T-helper 1 cell treated with Interleukin-12 subunit alpha and Interleukin-12 subunit beta and Interleukin-4 antibody, amounts not matched to agents 30 μg/mL and 1 μg/mL, for 36 hours (primary cell): Measurements from ENCODE around the gene KRTAP10-9.
"Not testable (repeated sequence)": the region's sequence is repeated elsewhere in the genome, so short reads cannot be mapped to it uniquely, and the experiment has no call there.

Source experiments
- H3K27ac Mint-ChIP-seq: one replicate; pipeline ENCODE4 v1.8.0; 2021; ENCODE audit warnings: mild to moderate bottlenecking, mixed read lengths
- H3K27me3 Mint-ChIP-seq: one replicate; pipeline ENCODE4 v1.8.0; 2021; ENCODE audit warnings: low read depth, mixed read lengths
- H3K36me3 Mint-ChIP-seq: one replicate; pipeline ENCODE4 v1.8.0; 2021; ENCODE audit warnings: low read depth, mixed read lengths
- H3K4me1 Mint-ChIP-seq: one replicate; pipeline ENCODE4 v1.8.0; 2021; ENCODE audit warnings: low read depth, mixed read lengths
- H3K4me3 Mint-ChIP-seq: one replicate; pipeline ENCODE4 v1.8.0; 2021; ENCODE audit warnings: mild to moderate bottlenecking, moderate library complexity, mixed read lengths
- H3K9me3 Mint-ChIP-seq: one replicate; pipeline ENCODE4 v1.8.0; 2021; ENCODE audit warnings: mixed read lengths

The KRTAP10-9 gene

DNA sequence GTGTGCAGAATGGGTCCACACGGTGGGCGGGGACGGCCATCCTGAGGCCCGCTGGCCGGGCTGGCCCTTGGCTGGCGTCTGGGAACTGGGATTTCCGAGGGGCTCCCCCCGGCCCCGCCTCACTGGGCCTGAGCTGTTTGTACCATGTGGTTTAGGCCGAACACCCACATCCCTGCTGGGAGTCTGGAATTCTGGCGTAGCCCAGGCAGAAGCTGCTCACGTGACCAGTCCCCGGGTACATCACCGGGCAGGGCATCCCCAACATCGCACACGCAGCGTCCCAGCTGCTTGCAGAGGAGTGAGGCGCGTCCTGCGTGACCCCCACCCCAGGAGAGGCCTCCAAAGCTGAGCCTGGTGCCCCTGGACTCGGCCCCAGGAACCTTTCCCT lies 24.4 kb upstream of the KRTAP10-9 start:
- H3K27me3 Mint-ChIP-seq = peaks cover 37% of the 10 kb centered on the region
- peaks cover 2% of the 10 kb centered on the region for H3K36me3 Mint-ChIP-seq

DNA sequence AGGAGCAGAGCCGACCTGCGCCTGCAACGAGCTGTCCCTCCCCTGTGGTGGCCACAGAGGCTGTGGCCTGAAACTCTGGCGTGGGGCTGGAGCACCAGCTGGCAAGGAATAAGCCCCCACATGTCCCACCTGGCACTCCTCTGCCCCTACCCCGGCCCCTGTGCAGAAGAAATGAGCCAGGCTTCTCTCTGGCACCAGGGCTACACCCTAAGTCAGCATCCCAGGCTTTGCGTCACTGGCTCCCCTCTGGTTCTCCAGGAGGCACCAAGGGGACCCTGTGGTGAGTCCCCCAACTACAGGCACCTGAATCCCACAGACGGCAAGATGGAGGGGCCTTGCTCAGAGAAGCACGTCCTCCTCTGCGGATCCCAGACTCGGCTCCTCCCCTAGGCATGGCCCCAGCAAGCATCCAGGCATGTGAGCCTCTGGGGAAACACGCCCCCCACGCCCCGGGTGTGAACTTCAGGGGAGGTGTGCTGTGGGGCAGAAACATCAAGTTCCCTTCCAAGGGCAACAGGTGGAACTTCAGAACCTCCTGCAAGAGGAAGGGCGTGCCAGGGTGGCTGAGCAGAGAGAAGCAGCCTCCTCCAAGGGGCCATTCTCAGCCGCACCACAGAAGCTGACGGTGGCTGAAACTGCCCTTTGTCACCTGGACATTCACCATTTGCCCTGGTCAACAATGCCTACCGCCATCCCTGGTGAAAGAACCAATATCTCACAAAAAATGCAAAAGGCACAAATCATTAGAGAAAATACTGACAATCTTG lies 23.6 kb upstream of the KRTAP10-9 start:
- Mint-ChIP-seq H3K27ac (no peak overlapping the region), H3K9me3 (peaks cover 28% of the 10 kb centered on the region), H3K4me3 (no peak overlapping the region), H3K4me1 (no peaks in the 10 kb centered on the region), H3K36me3 (peaks cover 2% of the 10 kb centered on the region), H3K27me3 (peaks cover 39% of the 10 kb centered on the region)

More for the DNA sequence above, 24.4 kb upstream of the KRTAP10-9 start:
- peaks cover 26% of the 10 kb centered on the region for H3K9me3 Mint-ChIP-seq
- H3K4me3 Mint-ChIP-seq = no peak overlapping the region
- no peak overlapping the region for H3K27ac Mint-ChIP-seq
- H3K4me1 Mint-ChIP-seq = no peaks in the 10 kb centered on the region

DNA sequence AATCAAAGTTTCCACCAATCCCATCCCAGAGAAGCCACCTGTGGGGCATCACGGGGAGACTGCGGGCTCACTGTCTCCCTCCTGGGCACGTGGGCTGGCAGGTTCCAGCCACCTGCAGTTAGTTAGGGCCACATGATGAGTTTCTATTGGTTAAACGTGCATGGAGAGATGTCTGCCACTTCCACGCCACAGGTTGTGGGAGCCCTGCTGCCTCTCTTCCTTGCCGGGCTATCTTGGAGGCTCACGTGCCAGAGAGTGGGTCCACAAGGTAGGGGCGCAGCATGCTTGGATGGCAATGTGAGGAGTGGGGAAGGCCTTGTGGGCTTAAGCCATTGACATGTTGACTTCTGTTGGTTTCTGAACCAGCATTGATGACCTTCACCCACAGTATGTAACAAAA lies 23.0 kb upstream of the KRTAP10-9 start:
- H3K4me3 Mint-ChIP-seq = no peak overlapping the region
- peaks cover 35% of the 10 kb centered on the region for H3K27me3 Mint-ChIP-seq
- no peak overlapping the region for H3K27ac Mint-ChIP-seq
- H3K9me3 Mint-ChIP-seq = peaks cover 27% of the 10 kb centered on the region
- H3K36me3 Mint-ChIP-seq = no peaks in the 10 kb centered on the region
- H3K4me1 Mint-ChIP-seq = no peaks in the 10 kb centered on the region

DNA sequence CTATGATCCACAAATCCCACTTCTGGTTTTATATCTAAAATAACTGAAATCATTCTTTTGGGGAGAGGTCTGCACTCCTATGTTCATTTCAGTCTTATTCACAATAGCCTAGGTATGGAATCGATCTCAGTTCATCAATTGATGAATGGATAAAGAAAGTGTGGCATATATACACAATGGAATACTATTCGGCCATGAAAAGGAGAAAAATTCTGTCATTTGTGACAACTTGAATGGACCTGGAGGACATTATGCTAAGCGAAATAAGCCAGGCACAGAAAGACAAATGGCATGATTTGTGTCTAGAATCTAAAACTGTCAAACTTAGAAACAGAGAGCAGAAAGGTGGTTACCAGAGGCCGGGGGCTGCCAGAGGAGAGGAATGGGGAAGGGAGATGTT lies 20.4 kb upstream of the KRTAP10-9 start:
- H3K4me1 Mint-ChIP-seq = no peaks in the 10 kb centered on the region
- no peak overlapping the region for H3K27ac Mint-ChIP-seq
- no peak overlapping the region for H3K4me3 Mint-ChIP-seq
- peaks cover 53% of the 10 kb centered on the region for H3K9me3 Mint-ChIP-seq
- peaks cover 34% of the 10 kb centered on the region for H3K27me3 Mint-ChIP-seq
- peaks cover 7% of the 10 kb centered on the region for H3K36me3 Mint-ChIP-seq

DNA sequence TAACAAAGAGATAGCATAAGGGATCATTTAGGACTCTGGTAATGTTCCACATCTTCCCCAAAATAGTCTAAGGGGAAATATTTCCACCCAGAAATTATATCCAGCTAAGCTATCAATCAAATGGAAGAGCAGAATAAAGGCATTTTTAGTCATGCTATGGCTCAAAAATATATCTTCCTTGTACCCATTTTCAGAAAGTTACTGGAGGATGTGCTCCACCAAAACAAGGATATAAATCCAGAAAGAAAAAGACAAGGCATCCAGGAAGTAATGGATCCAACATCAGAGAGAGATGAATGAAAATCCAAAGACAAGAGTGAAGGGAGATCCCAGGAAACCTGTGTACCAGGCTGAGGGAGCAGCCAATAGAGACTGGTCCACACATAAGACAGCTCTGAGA lies 17.7 kb upstream of the KRTAP10-9 start:
- Mint-ChIP-seq H3K4me3 (no peak overlapping the region), H3K27me3 (peaks cover 29% of the 10 kb centered on the region), H3K4me1 (no peaks in the 10 kb centered on the region), H3K9me3 (peaks cover 53% of the 10 kb centered on the region), H3K27ac (no peak overlapping the region), H3K36me3 (peaks cover 8% of the 10 kb centered on the region)

DNA sequence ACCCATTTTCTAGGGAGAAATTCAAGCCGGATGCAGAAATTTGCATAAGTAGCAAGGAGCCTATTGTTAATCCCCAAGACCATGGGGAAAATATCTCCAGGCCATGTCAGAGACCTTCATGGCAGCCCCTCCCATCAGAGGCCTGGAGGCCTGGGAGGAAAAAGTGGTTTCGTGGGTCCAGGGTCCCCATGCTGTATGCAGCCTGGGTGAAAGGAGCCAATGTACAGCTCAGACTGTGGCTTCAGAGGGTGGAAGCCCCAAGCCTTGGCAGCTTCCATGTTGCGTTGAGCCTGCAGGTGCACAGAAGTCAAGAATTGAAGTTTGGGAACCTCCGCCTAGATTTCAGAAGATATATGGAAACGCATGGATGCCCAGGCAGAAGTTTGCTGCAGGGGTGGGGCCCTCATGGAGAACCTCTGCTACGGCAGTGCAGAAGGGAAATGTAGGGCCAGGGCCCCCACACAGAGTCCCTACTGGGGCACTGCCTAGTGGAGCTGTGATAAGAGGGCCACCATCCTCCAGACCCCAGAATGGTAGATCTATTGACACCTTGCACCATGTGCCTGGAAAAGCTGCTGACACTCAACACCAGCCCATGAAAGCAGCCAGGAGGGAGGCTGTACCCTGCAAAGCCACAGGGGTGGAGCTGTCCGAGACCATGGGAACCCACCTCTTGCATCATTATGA lies 16.6 kb upstream of the KRTAP10-9 start:
- Mint-ChIP-seq H3K27me3 (peaks cover 18% of the 10 kb centered on the region), H3K9me3 (peaks cover 44% of the 10 kb centered on the region)
- not testable (repeated sequence) for H3K36me3 Mint-ChIP-seq

DNA sequence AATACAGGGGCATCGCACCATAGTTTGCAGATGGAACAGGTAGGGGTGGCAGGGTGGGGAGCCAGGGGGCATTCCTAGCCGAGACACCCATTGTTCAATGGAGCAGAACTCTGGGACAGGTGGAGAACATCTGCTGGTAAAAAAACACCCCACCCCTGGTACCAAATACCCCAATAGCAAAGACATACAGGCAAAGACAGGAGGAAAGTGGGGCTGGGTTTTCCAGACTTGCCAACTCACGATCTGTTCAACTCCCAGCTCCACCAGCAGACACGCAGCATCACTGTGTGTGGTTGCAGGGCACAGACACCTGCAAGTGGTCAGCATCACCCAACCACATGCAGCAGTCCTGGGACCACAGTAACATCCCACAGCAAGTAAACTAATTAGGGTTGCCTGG lies 15.3 kb upstream of the KRTAP10-9 start:
- Mint-ChIP-seq H3K27me3 (peaks cover 10% of the 10 kb centered on the region), H3K4me1 (peaks cover 6% of the 10 kb centered on the region), H3K27ac (no peak overlapping the region), H3K4me3 (no peak overlapping the region), H3K36me3 (peaks cover 8% of the 10 kb centered on the region), H3K9me3 (peaks cover 35% of the 10 kb centered on the region)

More for the DNA sequence above, 16.6 kb upstream of the KRTAP10-9 start:
- H3K27ac Mint-ChIP-seq, H3K4me1 Mint-ChIP-seq, H3K4me3 Mint-ChIP-seq: not testable (repeated sequence)

DNA sequence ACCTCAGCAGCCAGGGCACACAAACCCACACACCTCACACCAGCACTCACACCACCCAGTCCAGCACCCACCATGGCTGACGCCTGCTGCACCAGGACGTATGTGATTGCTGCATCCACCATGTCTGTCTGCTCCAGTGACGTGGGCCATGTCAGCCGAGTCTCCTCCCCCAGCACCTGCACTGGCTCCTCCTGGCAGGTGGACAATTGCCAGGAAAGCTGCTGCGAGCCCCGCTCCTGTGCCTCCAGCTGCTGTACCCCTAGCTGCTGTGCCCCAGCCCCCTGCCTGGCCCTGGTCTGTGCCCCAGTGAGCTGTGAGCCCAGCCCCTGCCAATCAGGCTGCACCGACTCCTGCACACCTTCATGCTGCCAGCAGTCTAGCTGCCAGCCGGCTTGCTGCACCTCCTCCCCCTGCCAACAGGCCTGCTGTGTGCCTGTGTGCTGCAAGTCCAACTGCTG lies 14.8 kb upstream of the KRTAP10-9 start, which contains the start of gene KRTAP10-8:
Gene KRTAP10-8, plus strand, starts transcription at position 51 of the 458 bp plus-strand sequence. Its CDS starts 22 bp downstream, at position 73.
- no peak within 1 kb of the TSS for H3K4me3 Mint-ChIP-seq
- peak within 1 kb of the TSS; percentile 49 for H3K27ac Mint-ChIP-seq
- H3K9me3 Mint-ChIP-seq = peaks cover 34% of the 10 kb centered on the region
- peaks cover 8% of the 10 kb centered on the region for H3K36me3 Mint-ChIP-seq
- peaks cover 9% of the 10 kb centered on the region for H3K27me3 Mint-ChIP-seq
- H3K4me1 Mint-ChIP-seq = peaks cover 6% of the 10 kb centered on the region

DNA sequence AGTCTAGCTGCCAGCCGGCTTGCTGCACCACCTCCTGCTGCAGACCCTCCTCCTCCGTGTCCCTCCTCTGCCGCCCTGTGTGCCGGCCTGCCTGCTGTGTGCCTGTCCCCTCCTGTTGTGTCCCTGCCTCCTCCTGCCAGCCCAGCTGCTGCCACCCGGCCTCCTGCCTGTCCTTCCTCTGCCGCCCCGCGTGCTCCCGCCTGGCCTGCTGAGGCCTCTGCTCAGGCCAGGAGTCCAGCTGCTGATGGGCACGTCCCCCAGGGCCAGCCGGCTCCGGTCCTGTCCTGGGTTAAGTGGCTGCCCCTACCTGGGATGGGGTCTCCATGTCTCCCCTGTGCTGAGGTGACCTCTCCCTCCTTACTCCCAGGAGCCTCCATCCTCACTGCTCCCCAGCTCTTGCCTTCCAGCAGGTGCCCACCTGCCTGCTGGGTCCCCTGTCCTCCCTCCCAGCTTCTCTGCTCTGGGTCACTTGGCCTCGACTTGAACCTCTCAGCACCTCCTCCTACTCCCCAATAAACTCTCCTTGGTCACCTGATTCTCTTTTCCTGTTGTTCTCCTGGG lies 14.1 kb upstream of the KRTAP10-9 start:
- Mint-ChIP-seq H3K36me3 (peaks cover 8% of the 10 kb centered on the region), H3K27ac (peak overlapping the region; percentile 49)

DNA sequence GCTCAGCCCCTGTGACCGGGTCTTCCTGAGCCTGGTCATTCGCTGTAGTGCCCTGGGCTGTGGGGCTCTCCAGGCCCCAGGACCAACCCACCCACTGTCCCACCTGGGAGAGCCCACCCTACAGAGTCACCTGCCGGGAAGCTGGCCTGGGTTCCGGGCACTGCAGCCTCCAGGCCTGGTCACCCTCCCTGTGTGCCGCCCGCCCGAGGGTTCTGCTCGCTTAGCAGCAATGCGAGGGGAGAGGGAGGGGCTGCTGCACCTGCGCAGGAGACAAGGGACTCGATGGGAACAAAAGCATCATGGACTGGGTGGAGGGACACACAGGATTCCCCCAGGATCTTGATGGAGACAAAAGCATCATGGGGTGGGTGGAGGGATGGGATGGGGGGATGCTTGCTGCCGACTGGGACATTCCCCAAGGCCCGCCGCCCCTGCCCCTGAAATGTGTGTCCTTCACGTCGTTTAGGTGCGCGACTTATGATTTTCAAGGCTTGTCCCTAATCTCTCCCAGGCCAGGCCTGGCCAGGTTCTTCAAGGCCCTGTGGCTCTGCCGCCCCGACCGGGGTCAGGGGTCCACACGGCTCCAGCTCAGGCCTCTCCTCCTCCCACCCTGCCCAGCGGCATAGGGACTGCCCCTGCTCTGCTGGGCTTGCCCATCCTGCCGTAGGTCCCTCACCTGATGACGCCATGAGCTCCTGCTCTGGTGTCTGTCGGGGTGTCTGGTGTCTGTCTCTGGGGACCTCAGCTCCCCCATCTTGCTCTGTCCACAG lies 13.3 kb upstream of the KRTAP10-9 start:
- Mint-ChIP-seq H3K27me3 (no peaks in the 10 kb centered on the region), H3K4me1 (peaks cover 11% of the 10 kb centered on the region), H3K27ac (no peak overlapping the region), H3K4me3 (no peak overlapping the region), H3K9me3 (peaks cover 35% of the 10 kb centered on the region), H3K36me3 (peaks cover 11% of the 10 kb centered on the region)

More for the DNA sequence above, 14.1 kb upstream of the KRTAP10-9 start:
- Mint-ChIP-seq H3K27me3 (peaks cover 7% of the 10 kb centered on the region), H3K4me1 (peaks cover 6% of the 10 kb centered on the region), H3K9me3 (peaks cover 34% of the 10 kb centered on the region), H3K4me3 (no peak overlapping the region)

DNA sequence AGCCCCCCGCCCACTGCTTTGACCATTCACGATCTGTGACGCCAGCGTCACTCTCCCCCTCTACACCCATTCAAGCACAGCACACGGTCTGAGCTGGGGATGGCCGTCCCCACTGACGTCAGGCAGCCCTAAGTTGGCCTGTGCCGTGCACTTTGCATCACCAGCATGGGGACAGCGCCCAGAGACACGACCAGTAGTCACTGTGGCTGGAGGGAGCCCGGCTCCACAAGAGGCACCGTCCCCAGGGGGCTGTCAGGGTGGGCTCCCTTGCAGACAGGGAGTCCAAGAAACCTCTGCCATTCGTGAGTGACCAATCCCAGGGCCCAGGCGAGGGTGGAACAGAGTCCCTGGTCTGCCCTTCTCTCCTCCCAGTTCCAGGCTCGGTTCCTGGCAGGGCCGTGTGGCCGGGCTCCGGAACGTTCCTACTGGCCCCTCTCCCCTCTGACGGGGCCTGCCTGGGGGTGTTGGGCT lies 12.7 kb upstream of the KRTAP10-9 start:
- Mint-ChIP-seq H3K9me3 (peaks cover 35% of the 10 kb centered on the region), H3K4me1 (peaks cover 17% of the 10 kb centered on the region), H3K27ac (no peak overlapping the region), H3K36me3 (peaks cover 17% of the 10 kb centered on the region), H3K27me3 (no peaks in the 10 kb centered on the region), H3K4me3 (no peak overlapping the region)

DNA sequence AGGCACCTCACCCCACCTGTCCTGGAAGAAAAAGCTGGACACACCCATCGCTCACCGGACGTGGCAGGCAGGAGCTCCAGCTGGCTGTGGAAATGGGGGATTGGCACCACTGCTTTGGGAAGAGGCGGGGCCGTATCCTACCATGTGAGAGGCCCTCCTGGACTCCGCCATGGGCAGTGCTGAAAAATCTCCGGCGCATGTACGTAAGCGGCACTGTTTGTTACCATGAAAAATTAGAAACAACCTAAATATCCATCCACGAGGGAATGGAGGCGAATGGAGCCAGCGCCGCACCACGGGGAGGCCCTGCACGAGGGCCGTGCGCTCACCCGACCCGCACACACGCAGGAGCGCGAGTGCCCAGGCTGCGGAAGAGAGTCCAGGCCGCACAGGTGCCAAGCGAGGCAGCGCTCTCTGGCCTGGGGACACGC lies 11.9 kb upstream of the KRTAP10-9 start:
- H3K9me3 Mint-ChIP-seq = peaks cover 35% of the 10 kb centered on the region
- peaks cover 22% of the 10 kb centered on the region for H3K36me3 Mint-ChIP-seq
- no peaks in the 10 kb centered on the region for H3K27me3 Mint-ChIP-seq
- peaks cover 25% of the 10 kb centered on the region for H3K4me1 Mint-ChIP-seq
- no peak overlapping the region for H3K4me3 Mint-ChIP-seq
- H3K27ac Mint-ChIP-seq = no peak overlapping the region

DNA sequence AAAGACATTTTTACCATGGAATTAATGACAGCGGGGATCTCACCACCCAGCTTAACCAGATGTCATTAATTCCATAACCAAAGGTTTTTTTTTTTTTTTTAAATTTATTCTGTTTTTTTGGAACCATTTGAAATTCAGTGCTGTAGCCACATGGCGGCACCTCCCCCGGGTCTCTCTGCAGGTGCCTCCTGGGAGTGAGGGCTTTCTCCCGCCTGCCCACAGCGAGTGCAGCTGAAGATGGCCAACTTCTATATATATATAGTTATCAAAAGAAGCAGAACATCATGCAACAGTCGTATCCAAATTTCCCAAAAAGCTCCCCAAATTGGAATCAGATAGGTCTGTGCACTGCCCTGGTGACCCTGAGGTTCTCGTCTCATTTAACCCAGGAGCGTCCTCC lies 11.4 kb upstream of the KRTAP10-9 start:
- Mint-ChIP-seq H3K9me3 (peaks cover 34% of the 10 kb centered on the region), H3K27me3 (no peaks in the 10 kb centered on the region), H3K4me1 (peaks cover 25% of the 10 kb centered on the region), H3K4me3 (no peak overlapping the region), H3K36me3 (peaks cover 25% of the 10 kb centered on the region), H3K27ac (no peak overlapping the region)
